ENCODE measurements around the gene PLPP4.
A peak's percentile ranks its signal among the peaks of the same experiment; 100 is the strongest.

GRCh38 chr10:120480065-120480600 lies 23.1 kb downstream of the PLPP4 start:
- TF ChIP-seq CTCF (IDR thresholded peaks at IDR 0.05 in 2 of 3, conservative IDR thresholded peaks at IDR 0.05 in 1 of 3; ENCODE audit: borderline replicate concordance in 1 of 3, insufficient read depth in 1 of 3, low read depth in 2 of 3, low read length in 2 of 3), result peak in 2 of 3 experiments; percentile 22 to 43; a peak in 2 of 6 replicates
- TF ChIP-seq SIN3A (IDR thresholded peaks at IDR 0.05; ENCODE audit: low read depth), result no peak
- no peak for TF ChIP-seq RAD21 (IDR thresholded peaks at IDR 0.05; ENCODE audit: low read depth)
- TF ChIP-seq EZH2 (IDR thresholded peaks at IDR 0.05), result no peak
